Upper lobe of left lung (tissue), 6 donors: ENCODE measurements around the gene MRO. TPM values are rescaled to one million over a fixed set of nuclear protein-coding genes. Genes with fewer than 3 reads are reported as not detected.
"Not testable (repeated sequence)": the region's sequence is repeated elsewhere in the genome, so short reads cannot be mapped to it uniquely, and the experiment has no call there.

Source experiments
- ATAC-seq, 2 donors: fragments of 200-7000 bp; cut with Tn5 transposase; one replicate each; pipeline ENCODE4 v1.9.1; 2022; ENCODE audit warnings: mild to moderate bottlenecking in 2 of 2, moderate library complexity in 2 of 2; ENCODE audit not compliant: low FRiP score in 2 of 2
- DNase-seq, 2 donors: peaks; one replicate each; pipeline ENCODE4 v3.0.0-alpha.2; 2019 to 2020
- H3K27ac ChIP-seq, 4 donors: fragments of 200-600 bp; sonication (generic); one replicate each; pipeline ENCODE4 v1.5.1; 2016 to 2019
- H3K27me3 ChIP-seq, 4 donors: fragments of 200-600 bp; sonication (generic); one replicate each; pipeline ENCODE4 v1.5.1; 2017 to 2019
- H3K36me3 ChIP-seq, 4 donors: fragments of 200-600 bp; sonication (generic); one replicate each; pipeline ENCODE4 v1.5.1; 2016 to 2019
- H3K4me1 ChIP-seq, 4 donors: fragments of 200-600 bp; sonication (generic); one replicate each; pipeline ENCODE4 v1.5.1; 2018 to 2019
- H3K4me3 ChIP-seq, 4 donors: fragments of 200-600 bp; sonication (generic); one replicate each; pipeline ENCODE4 v1.5.1; 2017 to 2019; ENCODE audit warnings: mild to moderate bottlenecking in 2 of 4, moderate library complexity in 1 of 4
- H3K9me3 ChIP-seq, 4 donors: fragments of 200-600 bp; sonication (generic); one replicate each; pipeline ENCODE4 v1.5.1; 2018 to 2019
- EP300 ChIP-seq, 4 donors: sonication (generic); formaldehyde crosslinking; IDR thresholded peaks; one replicate each; pipeline ENCODE4 v1.5.1; 2017; ENCODE audit warnings: antibody characterized with exemption in 4 of 4, control low read depth in 2 of 4
- POLR2A ChIP-seq, 4 donors: fragments of 450-650 bp; IDR thresholded peaks; one replicate each; pipeline ENCODE4 v1.5.1; 2016 to 2017; ENCODE audit warnings: antibody characterized with exemption in 4 of 4, mild to moderate bottlenecking in 2 of 4
- POLR2AphosphoS5 ChIP-seq, 2 donors: sonication (generic); formaldehyde crosslinking; IDR thresholded peaks; one replicate each; pipeline ENCODE4 v1.5.1; 2017; ENCODE audit warnings: antibody characterized with exemption in 2 of 2
- WGBS, 2 donors: methylation state at CpG; one replicate each; pipeline ENCODE4 v1.1.5; 2017 to 2018; 5-methylcytosine and 5-hydroxymethylcytosine counted together
- total RNA-seq, 6 donors: library from RNA; depleted of rRNA in 4 of 6; stranded (reverse); fragments of >200 nt in 4 of 6; gene quantifications; one replicate each; pipeline versions ENCODE4 v1.1.0 to v1.2.1, GENCODE V29; 2016 to 2021
- TF ChIP-seq, protein P1 (sequence below), 6 experiments: fragments of 450-650 bp in 4 of 6; fragments of 200-600 bp in 2 of 6; sonication (generic) in 2 of 6; IDR thresholded peaks; one replicate each; pipeline ENCODE4 v1.5.1; 2016 to 2019; ENCODE audit warnings: antibody characterized with exemption in 6 of 6
- donor health status: DM: no; HTN: no; CAD: no; lungs with moderate emphysema.
- donor health status: DM: no; HTN: yes; CAD: no; lungs with severe emphysema.

The MRO gene
- total RNA-seq, 6 donors from 2014 or later, result 0.46 to 0.77 (median 0.71) TPM; not detected in 3

DNA sequence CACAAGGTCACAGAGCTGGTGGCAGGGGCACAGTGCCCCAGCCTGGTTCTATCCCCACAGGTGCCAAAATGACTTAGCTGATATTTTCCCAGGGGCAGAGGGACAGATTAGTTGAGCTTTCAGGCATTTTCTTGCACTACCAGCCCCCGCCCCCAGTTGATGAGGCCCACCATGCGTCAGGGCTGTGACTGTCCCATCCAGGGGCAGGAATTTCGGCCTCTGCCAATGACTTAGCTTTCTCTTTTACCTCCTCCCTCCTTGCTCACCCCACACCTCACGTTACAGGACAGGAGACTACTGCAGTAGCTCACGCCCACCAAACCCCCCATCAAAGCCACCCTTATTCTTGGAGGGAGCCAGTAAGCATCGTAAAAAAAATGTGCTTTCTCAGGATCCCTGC, 31.5 kb downstream of the MRO start:
- TF ChIP-seq POLR2A (IDR thresholded peaks at IDR 0.05) (no peak), POLR2AphosphoS5 (IDR thresholded peaks at IDR 0.05) (no peak), EP300 (IDR thresholded peaks at IDR 0.05) (no peak)
- TF ChIP-seq, protein P1, sequence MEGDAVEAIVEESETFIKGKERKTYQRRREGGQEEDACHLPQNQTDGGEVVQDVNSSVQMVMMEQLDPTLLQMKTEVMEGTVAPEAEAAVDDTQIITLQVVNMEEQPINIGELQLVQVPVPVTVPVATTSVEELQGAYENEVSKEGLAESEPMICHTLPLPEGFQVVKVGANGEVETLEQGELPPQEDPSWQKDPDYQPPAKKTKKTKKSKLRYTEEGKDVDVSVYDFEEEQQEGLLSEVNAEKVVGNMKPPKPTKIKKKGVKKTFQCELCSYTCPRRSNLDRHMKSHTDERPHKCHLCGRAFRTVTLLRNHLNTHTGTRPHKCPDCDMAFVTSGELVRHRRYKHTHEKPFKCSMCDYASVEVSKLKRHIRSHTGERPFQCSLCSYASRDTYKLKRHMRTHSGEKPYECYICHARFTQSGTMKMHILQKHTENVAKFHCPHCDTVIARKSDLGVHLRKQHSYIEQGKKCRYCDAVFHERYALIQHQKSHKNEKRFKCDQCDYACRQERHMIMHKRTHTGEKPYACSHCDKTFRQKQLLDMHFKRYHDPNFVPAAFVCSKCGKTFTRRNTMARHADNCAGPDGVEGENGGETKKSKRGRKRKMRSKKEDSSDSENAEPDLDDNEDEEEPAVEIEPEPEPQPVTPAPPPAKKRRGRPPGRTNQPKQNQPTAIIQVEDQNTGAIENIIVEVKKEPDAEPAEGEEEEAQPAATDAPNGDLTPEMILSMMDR (IDR thresholded peaks at IDR 0.05), result no peak
- WGBS, 2 donors, result 55 to 75% methylated on average over 6 of the region's 6 CpGs
- no peak for DNase-seq

DNA sequence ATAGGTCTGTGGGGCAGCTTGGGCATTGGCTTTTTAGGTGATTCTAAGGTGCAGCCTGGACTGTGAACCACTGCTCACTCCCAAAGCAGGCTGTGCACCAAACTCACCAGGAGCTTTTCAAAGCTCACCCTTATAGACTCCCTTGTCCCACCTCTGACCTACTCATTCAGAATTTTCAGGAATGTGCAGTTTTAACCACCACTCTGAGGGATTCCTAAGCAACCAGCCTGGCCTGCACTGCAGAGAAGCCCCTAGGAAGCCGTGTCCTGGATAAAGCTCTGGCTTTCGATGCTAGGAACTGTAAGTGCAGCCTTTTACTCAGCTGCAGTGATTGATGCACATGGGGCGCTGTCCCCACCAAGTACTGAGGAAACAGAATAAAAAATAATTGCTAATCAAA, 33.0 kb downstream of the MRO start:
- H3K4me3 ChIP-seq, result no peak overlapping the region
- no peak for DNase-seq
- WGBS, 2 donors, result 84 to 91% methylated on average over 3 of the region's 3 CpGs

More for the DNA sequence above, 31.5 kb downstream of the MRO start:
- no peaks in the 10 kb centered on the region for H3K36me3 ChIP-seq
- ATAC-seq, result no peak
- H3K27me3 ChIP-seq, result no peaks in the 10 kb centered on the region
- no peak overlapping the region for H3K27ac ChIP-seq
- H3K4me1 ChIP-seq, result no peaks in the 10 kb centered on the region
- H3K4me3 ChIP-seq, result no peak overlapping the region
- H3K9me3 ChIP-seq, result no peaks in the 10 kb centered on the region

DNA sequence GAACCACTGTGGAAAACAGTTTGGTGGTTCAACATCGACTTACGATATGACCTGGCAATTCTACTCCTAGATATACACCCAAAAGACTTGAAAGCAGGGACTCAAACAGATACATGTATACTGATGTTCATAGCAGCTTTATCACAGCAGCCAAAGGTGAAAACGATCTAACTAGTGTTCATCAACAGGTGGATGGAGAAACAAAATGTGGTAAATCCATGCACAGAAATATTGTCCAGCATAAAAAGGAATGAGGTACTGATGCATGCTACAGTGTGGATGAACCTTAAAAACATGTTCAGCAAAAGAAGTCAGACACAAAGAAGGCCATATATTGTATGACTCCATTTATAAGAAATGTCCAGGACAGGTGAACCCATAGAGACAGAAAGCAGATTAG, 36.3 kb downstream of the MRO start:
- no peaks in the 10 kb centered on the region for H3K9me3 ChIP-seq
- H3K27ac ChIP-seq, result no peak overlapping the region
- DNase-seq, result no peak
- H3K4me1 ChIP-seq, result peaks cover 0 to 4% (median 0%) of the 10 kb centered on the region in 4 donors
- ATAC-seq, result no peak
- TF ChIP-seq, protein P1 (IDR thresholded peaks at IDR 0.05), result no peak
- TF ChIP-seq POLR2AphosphoS5 (IDR thresholded peaks at IDR 0.05), result no peak
- no peak for TF ChIP-seq EP300 (IDR thresholded peaks at IDR 0.05)
- no peak for TF ChIP-seq POLR2A (IDR thresholded peaks at IDR 0.05)
- WGBS, 2 donors, result 58 to 88% methylated on average over 3 of the region's 3 CpGs
- no peaks in the 10 kb centered on the region for H3K27me3 ChIP-seq
- no peaks in the 10 kb centered on the region for H3K36me3 ChIP-seq
- no peak overlapping the region for H3K4me3 ChIP-seq

More for the DNA sequence above, 33.0 kb downstream of the MRO start:
- H3K36me3 ChIP-seq, result no peaks in the 10 kb centered on the region
- no peak overlapping the region for H3K27ac ChIP-seq
- no peaks in the 10 kb centered on the region for H3K4me1 ChIP-seq
- H3K9me3 ChIP-seq, result no peaks in the 10 kb centered on the region
- ATAC-seq, result no peak
- H3K27me3 ChIP-seq, result no peaks in the 10 kb centered on the region
- TF ChIP-seq, protein P1 (IDR thresholded peaks at IDR 0.05), result no peak
- no peak for TF ChIP-seq EP300 (IDR thresholded peaks at IDR 0.05)
- TF ChIP-seq POLR2AphosphoS5 (IDR thresholded peaks at IDR 0.05), result no peak
- TF ChIP-seq POLR2A (IDR thresholded peaks at IDR 0.05), result no peak

DNA sequence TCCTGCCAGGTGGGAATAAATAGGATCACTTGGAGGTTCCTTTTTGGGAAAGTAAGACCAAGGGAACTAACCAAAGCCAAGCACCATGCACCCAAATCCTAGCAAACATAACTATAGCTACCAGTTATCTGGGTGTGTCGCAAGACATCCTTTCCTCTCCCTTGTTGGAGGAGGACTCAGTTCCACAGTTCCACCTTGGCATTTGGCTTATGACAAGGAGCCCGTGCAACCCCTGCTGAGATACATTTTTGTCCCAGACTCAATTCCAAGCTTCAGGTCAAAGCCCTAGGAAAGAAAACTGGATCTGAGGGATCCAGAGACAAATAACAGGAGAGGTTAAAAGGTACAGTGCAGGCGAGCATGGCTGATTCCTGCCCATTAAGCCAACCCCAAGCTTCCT, 40.8 kb downstream of the MRO start:
- not testable (repeated sequence) for H3K36me3 ChIP-seq, H3K27ac ChIP-seq, ATAC-seq, DNase-seq, H3K9me3 ChIP-seq, H3K27me3 ChIP-seq, H3K4me1 ChIP-seq, H3K4me3 ChIP-seq
- WGBS, 2 donors, result 73 to 80% methylated on average over 3 of the region's 3 CpGs

DNA sequence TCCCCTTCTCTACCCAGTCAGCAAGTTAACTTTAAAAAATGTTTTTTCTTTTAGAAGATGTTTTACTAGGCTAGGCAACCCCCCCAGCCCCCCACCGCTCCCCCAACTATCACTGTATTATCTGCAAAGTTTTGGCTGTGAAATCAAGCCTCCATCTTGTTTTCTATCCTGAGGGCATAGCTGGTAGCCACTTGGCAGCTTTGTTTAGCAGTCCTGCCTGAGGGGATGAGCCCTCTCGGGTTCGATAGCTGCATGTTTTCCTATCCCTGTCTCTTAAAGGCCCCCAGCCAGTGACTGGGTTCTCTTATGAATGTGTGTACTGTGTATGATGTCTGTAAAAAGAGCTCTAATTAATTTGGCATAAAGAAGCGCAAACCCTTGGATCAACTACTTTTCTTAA, 43.4 kb downstream of the MRO start:
- DNase-seq (no peak), ATAC-seq (no peak)
- Histone ChIP-seq H3K36me3 (no peaks in the 10 kb centered on the region), H3K27me3 (no peaks in the 10 kb centered on the region), H3K27ac (no peak overlapping the region), H3K9me3 (no peaks in the 10 kb centered on the region), H3K4me1 (peaks cover 0 to 4% (median 0%) of the 10 kb centered on the region in 4 donors), H3K4me3 (no peak overlapping the region)
- no peak for TF ChIP-seq POLR2AphosphoS5 (IDR thresholded peaks at IDR 0.05)
- TF ChIP-seq EP300 (IDR thresholded peaks at IDR 0.05), result no peak
- TF ChIP-seq POLR2A (IDR thresholded peaks at IDR 0.05), result no peak
- TF ChIP-seq, protein P1 (IDR thresholded peaks at IDR 0.05), result no peak
- WGBS, 2 donors, result 82 to 90% methylated on average over 4 of the region's 4 CpGs
